C4-2B (cell line): ENCODE data around the gene FGGY.

Source experiments
- CTCF ChIP-seq: fragments of 450-650 bp; conservative IDR thresholded peaks from 2 replicates; pipeline ENCODE4 v1.5.1; 2017; ENCODE audit warnings: mild to moderate bottlenecking
- ZFX ChIP-seq: fragments of 450-650 bp; IDR thresholded peaks from 2 replicates; pipeline ENCODE4 v1.6.1; 2017

- TF ChIP-seq CTCF (no peak), ZFX (no peak)
Measured at GRCh38 chr1:59556802-59557548, 260.1 kb downstream of the FGGY start.
